K562 (cell line): ENCODE measurements around the gene RGS9. TPM values are rescaled to one million over a fixed set of nuclear protein-coding genes. Genes with fewer than 3 reads are reported as not detected.

ENCODE experiments used
- ELF2 ChIP-seq: fragments of 250-450 bp; sonication (Bioruptor Pico); IDR thresholded peaks from 2 replicates; pipeline ENCODE4 v1.5.0; 2021; ENCODE audit warnings: mild to moderate bottlenecking
- FOXA3 ChIP-seq, 2 experiments: fragments of 450-650 bp in 1 of 2; sonication (generic) in 1 of 2; formaldehyde crosslinking; IDR thresholded peaks in 1 of 2; conservative IDR thresholded peaks in 1 of 2; 2 replicates each; pipeline versions ENCODE4 v1.4.0 to v1.8.0; 2020 to 2022; ENCODE audit warnings: mild to moderate bottlenecking in 2 of 2, missing genetic modification reagents in 1 of 2
- HNRNPLL ChIP-seq: fragments of 200-400 bp; formaldehyde crosslinking; IDR thresholded peaks from 2 replicates; pipeline ENCODE4 v1.6.1; 2017; ENCODE audit warnings: low read length, low read depth, mild to moderate bottlenecking; ENCODE audit not compliant: poor library complexity, severe bottlenecking
- ID3 ChIP-seq, 2 experiments: fragments of 250-450 bp in 1 of 2; fragments of 450-650 bp in 1 of 2; sonication (Bioruptor Pico) in 1 of 2; IDR thresholded peaks; 2 replicates each; pipeline versions ENCODE4 v1.6.1 to v1.8.0; 2016 to 2021; ENCODE audit warnings: mild to moderate bottlenecking in 2 of 2, moderate library complexity in 2 of 2, missing compliant biosample characterization in 1 of 2, missing genetic modification characterization in 1 of 2
- NR2F6 ChIP-seq: fragments of 450-650 bp; formaldehyde crosslinking; IDR thresholded peaks from 2 replicates; pipeline ENCODE4 v1.4.0; 2020; ENCODE audit warnings: mild to moderate bottlenecking
- PHF20 ChIP-seq: fragments of 450-650 bp; IDR thresholded peaks from 2 replicates; pipeline ENCODE4 v1.6.1; 2018; ENCODE audit not compliant: partially characterized antibody
- RFX5 ChIP-seq: IDR thresholded peaks from 2 replicates; pipeline ENCODE4 v1.6.1; 2011; ENCODE audit warnings: low read depth, mild to moderate bottlenecking, improper control_type of control experiment, low read length
- RHOXF2B ChIP-seq: fragments of 250-450 bp; sonication (Bioruptor Pico); conservative IDR thresholded peaks from 2 replicates; pipeline ENCODE4 v1.5.1; 2021
- XRCC3 ChIP-seq: fragments of 450-650 bp; IDR thresholded peaks from 2 replicates; pipeline ENCODE4 v1.6.1; 2017; ENCODE audit warnings: mild to moderate bottlenecking, moderate library complexity
- ZNF165 ChIP-seq: fragments of 250-450 bp; sonication (Bioruptor Pico); IDR thresholded peaks from 2 replicates; pipeline ENCODE4 v1.4.0; 2020; ENCODE audit warnings: borderline replicate concordance
- ZNF239 ChIP-seq: fragments of 250-450 bp; sonication (Bioruptor Pico); IDR thresholded peaks from 2 replicates; pipeline ENCODE4 v1.4.0; 2020; ENCODE audit warnings: mild to moderate bottlenecking
- ZNF24 ChIP-seq: fragments of 450-650 bp; IDR thresholded peaks from 2 replicates; pipeline ENCODE4 v1.6.1; 2016
- ZNF766 ChIP-seq: fragments of 200-800 bp; sonication (Bioruptor generic); conservative IDR thresholded peaks from 2 replicates; pipeline ENCODE4 v1.6.1; 2016; ENCODE audit warnings: missing genetic modification characterization, missing compliant biosample characterization
- ZNF77 ChIP-seq: fragments of 250-450 bp; sonication (Bioruptor Pico); IDR thresholded peaks from 2 replicates; pipeline ENCODE4 v1.5.0; 2020
- polyA plus RNA-seq, 8 experiments: library from polyadenylated mRNA; depleted of rRNA in 4 of 8; stranded (reverse) in 5 of 8; unstranded in 3 of 8; fragments of >200 nt; fragmentation: Nextera tagmentation in 2 of 8; fragmentation: Illumina TruSeq in 1 of 8; extraction: Ambion mirVana in 2 of 8; extraction: Trizol in 1 of 8; gene quantifications; 2 replicates each; pipeline versions ENCODE4 v1.2.1 to v1.2.3, GENCODE V29; 2011 to 2014; ENCODE audit warnings: inconsistent platforms in 1 of 8, missing spikeins in 1 of 8
- total RNA-seq, 7 experiments: library from RNA; depleted of rRNA in 6 of 7; stranded (reverse); fragments of >200 nt in 6 of 7; fragmentation: Illumina TruSeq in 2 of 7; extraction: Trizol in 2 of 7; gene quantifications; 2 replicates each; pipeline versions ENCODE4 v1.2.1 to v1.2.3, GENCODE V29; 2011 to 2021; ENCODE audit warnings: low replicate concordance in 1 of 7
- TF ChIP-seq, protein P1 (sequence below): fragments of 450-650 bp; formaldehyde crosslinking; IDR thresholded peaks from 2 replicates; pipeline ENCODE4 v1.4.0; 2022; ENCODE audit warnings: mild to moderate bottlenecking, moderate library complexity
- TF ChIP-seq, protein P2 (sequence below): sonication (generic); formaldehyde crosslinking; IDR thresholded peaks from 2 replicates; pipeline ENCODE4 v1.8.0; 2023; ENCODE audit warnings: mild to moderate bottlenecking, missing genetic modification reagents
- TF ChIP-seq, protein P3 (sequence below): sonication (generic); formaldehyde crosslinking; IDR thresholded peaks from 2 replicates; pipeline ENCODE4 v1.8.1; 2023; ENCODE audit warnings: mild to moderate bottlenecking, missing genetic modification reagents
- TF ChIP-seq, protein P4 (sequence below): fragments of 450-650 bp; IDR thresholded peaks from 2 replicates; pipeline ENCODE4 v1.6.1; 2017; ENCODE audit warnings: antibody characterized with exemption, mild to moderate bottlenecking

The RGS9 gene
- total and polyA plus RNA-seq, 9 of the 15 experiments (the other 6 are each of a cell fraction or from before 2014, with no cell fraction given), result 0.18 to 1.4 (median 0.55) TPM

- TF ChIP-seq, protein P1, sequence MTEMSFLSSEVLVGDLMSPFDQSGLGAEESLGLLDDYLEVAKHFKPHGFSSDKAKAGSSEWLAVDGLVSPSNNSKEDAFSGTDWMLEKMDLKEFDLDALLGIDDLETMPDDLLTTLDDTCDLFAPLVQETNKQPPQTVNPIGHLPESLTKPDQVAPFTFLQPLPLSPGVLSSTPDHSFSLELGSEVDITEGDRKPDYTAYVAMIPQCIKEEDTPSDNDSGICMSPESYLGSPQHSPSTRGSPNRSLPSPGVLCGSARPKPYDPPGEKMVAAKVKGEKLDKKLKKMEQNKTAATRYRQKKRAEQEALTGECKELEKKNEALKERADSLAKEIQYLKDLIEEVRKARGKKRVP, result no peak
- TF ChIP-seq HNRNPLL (no peak), ZNF24 (no peak), RFX5 (no peak), RHOXF2B (CRISPR knock-in tag) (no peak), XRCC3 (no peak), ZNF239 (CRISPR knock-in tag) (no peak), PHF20 (peak; percentile 92), ELF2 (CRISPR knock-in tag) (0 out of 2 replicates have a peak, but pooled peaks have one; percentile 61), NR2F6 (CRISPR knock-in tag) (no peak), ZNF77 (CRISPR knock-in tag) (no peak), FOXA3 (CRISPR knock-in tag; conservative IDR thresholded peaks at IDR 0.05 in 1 of 2, IDR thresholded peaks at IDR 0.05 in 1 of 2) (0 out of 4 replicates have a peak, but pooled peaks of 1 of the 2 experiments have one; percentile 46), ID3 (CRISPR knock-in tag; IDR thresholded peaks at IDR 0.05) (no peak), ID3 (tag; IDR thresholded peaks at IDR 0.05) (no peak), ZNF165 (CRISPR knock-in tag) (no peak), ZNF766 (CRISPR knock-in tag) (no peak; the same call in 1 of the 2 replicates)
- TF ChIP-seq, protein P2, sequence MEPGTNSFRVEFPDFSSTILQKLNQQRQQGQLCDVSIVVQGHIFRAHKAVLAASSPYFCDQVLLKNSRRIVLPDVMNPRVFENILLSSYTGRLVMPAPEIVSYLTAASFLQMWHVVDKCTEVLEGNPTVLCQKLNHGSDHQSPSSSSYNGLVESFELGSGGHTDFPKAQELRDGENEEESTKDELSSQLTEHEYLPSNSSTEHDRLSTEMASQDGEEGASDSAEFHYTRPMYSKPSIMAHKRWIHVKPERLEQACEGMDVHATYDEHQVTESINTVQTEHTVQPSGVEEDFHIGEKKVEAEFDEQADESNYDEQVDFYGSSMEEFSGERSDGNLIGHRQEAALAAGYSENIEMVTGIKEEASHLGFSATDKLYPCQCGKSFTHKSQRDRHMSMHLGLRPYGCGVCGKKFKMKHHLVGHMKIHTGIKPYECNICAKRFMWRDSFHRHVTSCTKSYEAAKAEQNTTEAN (CRISPR knock-in tag), result no peak
- TF ChIP-seq, protein P3, sequence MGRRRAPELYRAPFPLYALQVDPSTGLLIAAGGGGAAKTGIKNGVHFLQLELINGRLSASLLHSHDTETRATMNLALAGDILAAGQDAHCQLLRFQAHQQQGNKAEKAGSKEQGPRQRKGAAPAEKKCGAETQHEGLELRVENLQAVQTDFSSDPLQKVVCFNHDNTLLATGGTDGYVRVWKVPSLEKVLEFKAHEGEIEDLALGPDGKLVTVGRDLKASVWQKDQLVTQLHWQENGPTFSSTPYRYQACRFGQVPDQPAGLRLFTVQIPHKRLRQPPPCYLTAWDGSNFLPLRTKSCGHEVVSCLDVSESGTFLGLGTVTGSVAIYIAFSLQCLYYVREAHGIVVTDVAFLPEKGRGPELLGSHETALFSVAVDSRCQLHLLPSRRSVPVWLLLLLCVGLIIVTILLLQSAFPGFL, result peak; percentile 79; the same call in 1 of the 2 replicates
- TF ChIP-seq, protein P4, sequence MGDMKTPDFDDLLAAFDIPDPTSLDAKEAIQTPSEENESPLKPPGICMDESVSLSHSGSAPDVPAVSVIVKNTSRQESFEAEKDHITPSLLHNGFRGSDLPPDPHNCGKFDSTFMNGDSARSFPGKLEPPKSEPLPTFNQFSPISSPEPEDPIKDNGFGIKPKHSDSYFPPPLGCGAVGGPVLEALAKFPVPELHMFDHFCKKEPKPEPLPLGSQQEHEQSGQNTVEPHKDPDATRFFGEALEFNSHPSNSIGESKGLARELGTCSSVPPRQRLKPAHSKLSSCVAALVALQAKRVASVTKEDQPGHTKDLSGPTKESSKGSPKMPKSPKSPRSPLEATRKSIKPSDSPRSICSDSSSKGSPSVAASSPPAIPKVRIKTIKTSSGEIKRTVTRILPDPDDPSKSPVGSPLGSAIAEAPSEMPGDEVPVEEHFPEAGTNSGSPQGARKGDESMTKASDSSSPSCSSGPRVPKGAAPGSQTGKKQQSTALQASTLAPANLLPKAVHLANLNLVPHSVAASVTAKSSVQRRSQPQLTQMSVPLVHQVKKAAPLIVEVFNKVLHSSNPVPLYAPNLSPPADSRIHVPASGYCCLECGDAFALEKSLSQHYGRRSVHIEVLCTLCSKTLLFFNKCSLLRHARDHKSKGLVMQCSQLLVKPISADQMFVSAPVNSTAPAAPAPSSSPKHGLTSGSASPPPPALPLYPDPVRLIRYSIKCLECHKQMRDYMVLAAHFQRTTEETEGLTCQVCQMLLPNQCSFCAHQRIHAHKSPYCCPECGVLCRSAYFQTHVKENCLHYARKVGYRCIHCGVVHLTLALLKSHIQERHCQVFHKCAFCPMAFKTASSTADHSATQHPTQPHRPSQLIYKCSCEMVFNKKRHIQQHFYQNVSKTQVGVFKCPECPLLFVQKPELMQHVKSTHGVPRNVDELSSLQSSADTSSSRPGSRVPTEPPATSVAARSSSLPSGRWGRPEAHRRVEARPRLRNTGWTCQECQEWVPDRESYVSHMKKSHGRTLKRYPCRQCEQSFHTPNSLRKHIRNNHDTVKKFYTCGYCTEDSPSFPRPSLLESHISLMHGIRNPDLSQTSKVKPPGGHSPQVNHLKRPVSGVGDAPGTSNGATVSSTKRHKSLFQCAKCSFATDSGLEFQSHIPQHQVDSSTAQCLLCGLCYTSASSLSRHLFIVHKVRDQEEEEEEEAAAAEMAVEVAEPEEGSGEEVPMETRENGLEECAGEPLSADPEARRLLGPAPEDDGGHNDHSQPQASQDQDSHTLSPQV, result peak; percentile 55; the same call in 1 of the 2 replicates
Measured at GRCh38 chr17:65122836-65123756, 14.1 kb upstream of the RGS9 start (continued).
